ENCODE data around the gene DHRSX.
"Not testable (repeated sequence)": the region's sequence is repeated elsewhere in the genome, so short reads cannot be mapped to it uniquely, and the experiment has no call there.

Gene DHRSX

DNA sequence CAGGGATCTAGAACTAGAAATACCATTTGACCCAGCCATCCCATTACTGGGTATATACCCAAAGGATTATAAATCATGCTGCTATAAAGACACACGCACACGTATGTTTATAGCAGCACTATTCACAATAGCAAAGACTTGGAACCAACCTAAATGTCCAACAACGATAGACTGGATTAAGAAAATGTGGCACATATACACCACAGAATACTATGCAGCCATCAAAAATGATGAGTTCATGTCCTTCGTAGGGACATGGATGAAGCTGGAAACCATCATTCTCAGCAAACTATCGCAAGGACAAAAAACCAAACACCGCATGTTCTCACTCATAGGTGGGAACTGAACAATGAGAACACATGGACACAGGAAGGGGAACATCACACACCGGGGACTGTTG lies 81.4 kb downstream of the DHRSX start:
- not testable (repeated sequence) for DNase-seq

DNA sequence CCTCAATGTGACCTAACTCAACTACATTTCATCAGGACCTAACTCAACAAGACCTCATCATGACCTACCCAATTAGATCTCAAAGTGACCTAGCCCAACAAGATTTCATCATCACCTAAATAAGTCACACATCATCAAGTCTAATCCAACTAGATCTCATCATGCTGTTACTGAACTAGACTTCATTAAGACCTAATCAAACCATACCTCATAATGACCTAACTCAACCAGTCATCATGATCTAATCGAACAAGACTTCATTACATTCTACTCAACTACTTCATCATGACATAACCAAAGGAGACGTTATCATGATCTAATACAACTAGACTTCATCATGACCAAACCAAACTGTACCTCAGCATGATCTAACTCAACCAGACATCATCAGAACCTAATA lies 82.8 kb downstream of the DHRSX start:
- no peak for DNase-seq

DNA sequence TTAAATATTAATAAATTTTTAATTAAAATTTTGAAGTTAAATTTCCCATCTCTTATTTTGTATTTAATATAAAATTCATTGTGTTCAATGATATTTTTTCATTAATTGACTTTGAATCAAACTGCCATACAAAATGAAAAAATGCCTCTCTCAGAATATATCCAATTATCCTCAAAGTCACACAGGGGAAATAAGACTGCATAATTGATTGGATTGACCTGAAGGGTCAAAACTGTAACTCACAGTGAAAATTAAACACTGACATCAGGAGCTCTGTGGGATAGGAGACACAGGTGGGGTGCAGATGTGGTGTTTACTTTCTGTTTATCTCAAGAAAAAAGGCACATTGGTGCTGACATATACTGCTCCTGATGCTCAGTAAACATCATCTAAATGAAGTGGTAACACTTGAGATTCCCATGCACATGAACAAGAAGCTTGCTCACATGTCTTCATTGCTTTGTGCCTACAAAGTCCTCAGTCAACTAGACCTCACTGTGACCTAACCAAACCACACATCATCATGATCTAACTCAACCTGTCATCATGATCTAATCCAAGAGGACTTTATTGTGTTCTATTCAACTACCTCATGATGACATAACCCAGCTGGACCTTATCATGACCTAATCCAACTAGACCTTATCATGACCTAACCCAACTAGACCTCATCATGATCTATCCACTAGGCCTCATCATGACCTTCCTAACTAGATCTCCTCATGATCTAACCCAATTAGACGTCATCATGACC lies 83.7 kb downstream of the DHRSX start:
- DNase-seq: no peak

DNA sequence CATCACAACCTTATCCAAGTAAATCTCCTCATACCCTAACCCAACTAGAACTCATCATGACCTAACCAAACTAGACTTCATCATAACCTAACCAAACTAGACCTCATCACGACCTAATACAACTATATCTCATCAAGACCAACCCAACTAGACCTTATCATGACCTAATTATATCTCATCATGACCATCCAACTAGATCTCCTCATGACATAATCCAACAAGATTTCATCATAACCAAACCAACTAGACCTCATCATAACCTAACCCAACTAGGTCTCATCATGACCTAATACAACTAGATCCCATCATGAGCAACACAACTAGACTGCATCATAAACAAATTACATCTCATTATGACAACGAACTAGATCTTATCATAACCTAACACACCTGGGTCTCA lies 86.4 kb downstream of the DHRSX start:
- DNase-seq: no peak

DNA sequence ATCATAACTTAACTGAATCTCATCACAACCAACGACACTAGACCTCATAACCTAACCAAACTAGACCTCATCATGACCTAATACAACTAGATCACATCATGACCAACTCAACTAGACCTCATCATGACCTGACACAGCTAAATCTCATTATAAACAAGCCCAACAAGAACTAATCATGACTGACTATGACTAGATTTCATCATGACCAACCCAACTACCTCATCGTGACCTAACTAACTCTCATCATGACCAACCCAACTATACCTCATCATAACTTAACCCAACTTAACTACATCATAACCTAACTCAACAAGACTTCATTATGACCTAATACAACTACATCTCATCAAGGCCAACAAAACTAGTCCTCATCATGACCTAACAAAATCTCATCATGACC lies 86.8 kb downstream of the DHRSX start:
- no peak for DNase-seq

DNA sequence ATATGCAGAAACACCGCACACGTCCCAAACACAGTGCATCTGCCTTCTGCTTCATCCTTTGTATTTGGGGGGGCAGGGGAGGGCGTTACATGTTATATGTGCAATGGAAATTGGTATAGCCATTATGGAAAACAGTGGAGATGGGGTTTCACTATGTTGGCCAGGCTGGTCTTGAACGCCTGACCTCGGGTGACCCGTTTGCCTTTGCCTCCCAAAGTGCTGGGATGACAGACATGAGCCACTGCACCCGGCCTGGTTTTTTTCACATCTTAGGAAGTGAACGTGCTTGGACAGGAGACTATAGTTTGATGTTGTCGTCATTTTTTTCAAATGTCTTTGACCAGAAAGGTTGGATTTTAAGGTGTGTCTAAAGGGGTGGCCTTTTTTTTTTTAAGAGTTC lies 88.6 kb downstream of the DHRSX start:
- DNase-seq: no peak

DNA sequence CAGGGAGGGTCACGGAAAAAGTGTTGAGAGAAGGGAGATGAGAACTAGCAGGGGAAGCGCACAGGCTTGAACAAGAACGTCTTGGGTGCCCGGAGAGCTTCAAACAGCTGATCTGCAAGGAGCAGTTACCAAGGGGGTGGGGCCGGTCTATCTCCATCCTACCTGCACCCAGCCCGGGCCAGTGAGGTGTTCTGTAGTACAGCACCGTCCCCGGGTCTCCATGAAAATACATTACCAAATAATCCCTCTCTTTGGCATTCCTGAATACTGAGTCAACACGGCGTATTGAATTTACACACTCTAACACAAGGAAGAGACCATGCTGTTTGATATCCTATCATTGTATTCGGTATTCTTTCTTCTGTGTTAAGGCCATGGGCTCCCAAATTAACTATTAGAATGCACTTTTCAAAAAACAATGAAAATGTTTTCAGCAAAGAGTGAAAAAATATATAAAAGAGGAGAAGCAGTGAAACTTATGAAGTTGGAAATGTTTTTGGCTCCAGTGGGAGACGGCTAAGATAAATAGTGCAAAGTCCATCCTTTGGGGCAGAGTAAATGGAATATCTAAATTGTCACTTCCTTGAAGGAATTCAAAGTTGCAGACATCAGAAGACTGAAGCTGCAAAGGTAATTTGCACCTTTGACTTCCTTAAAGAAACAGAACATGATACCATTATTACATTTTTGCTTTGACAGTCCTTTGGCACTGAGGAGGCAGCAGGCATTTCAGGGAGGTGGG lies 90.3 kb downstream of the DHRSX start:
- no peak for DNase-seq

DNA sequence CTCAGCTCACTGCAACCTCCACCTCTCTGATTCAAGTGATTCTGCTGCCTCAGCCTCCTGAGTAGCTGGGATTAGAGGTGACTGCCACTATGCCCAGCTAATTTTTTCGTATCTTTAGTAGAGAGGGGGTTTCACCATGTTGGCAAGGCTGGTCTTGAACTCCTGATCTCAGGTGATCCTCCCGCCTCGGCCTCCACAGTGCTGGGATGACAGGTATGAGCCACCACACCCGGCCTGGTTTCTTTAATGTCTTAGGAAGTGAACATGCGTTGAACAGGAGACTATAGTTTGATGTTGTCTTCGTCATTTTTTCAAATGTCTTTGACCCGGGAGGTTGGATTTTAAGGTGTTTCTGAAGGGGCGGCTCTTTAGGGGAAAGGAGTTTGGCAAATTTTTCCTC lies 91.0 kb downstream of the DHRSX start:
- no peak for DNase-seq

DNA sequence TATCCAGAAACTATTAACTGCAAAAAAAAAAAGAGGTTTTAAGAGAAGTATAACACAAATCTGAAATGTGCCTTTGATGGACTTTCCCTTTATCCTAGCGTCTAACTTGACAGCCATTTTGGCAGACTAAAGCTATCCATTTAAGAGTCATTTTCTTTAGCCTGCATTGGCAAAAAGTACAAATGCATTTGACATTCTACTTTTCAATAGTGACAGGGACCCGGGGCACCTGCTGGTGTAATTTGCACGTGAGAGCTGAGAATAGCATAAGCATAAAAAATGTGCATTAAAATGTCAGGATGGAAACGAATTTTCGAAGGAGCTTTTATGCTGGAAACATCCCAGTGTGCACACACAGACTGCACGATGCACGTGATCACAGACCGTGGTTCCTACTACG lies 91.9 kb downstream of the DHRSX start:
- no peak for DNase-seq

DNA sequence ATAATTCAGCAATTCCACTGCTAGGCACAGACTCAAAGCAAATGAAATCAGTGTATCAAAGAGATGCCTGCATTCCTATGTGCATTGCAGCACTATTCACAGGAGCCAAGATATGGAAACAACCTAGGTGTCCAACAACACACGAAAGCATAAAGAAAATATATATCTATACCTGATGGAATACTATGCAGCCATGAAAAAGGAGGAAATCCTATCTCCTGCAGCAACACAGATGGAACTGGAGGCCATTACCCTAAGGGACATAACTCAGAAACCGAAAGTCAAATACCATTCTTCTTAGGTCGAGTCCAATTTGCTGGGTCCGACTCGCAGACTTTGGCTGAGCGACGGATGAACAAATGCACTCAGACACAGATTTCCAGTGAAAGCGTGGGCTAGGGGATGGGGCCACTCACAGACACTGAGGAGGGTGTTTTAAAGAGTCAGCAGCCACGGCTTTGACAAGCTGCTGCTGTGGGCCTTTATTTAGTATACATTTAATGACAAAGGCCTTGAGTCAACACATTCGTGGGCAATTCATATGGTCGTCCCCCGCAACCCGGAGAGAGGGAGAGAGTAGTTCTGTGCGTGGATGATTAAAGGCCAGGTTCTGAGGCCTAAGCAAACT lies 93.8 kb downstream of the DHRSX start:
- no peak for DNase-seq

DNA sequence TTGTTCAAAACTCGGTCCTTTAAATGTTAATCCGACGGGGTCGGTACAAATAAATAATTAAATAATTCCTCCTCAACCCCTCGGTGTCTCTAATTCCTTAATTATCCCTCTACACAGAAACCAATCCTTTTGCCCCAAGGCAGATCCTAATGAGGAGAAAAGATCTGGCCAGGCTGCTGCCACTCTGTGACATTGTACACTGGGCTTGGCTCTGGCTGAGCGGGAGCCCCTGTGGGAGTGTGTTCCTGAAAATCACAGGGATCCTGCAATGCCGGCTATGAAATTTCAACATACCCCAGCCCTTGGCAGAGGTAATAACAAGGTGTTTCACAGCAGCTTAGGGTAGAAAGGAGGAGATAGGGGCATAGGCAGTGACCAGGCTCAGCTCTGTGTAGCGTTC lies 96.0 kb downstream of the DHRSX start:
- DNase-seq: no peak

DNA sequence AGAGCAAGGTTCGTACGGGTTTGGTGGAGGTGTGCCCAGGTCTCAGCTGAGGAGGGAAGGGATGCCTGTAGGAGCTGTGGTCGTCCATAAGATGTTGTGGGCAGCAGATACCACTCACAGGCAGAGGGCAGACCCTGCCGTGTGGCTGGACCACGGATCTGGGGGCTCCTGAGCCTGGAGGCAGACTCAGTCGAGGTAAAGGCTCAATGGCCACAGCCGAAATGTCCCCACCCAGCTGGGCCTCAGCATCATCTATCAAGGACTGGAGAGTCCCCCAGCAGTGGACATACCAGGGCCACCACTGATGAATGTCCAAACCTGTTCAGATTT lies 98.5 kb downstream of the DHRSX start:
- no peak for DNase-seq

DNA sequence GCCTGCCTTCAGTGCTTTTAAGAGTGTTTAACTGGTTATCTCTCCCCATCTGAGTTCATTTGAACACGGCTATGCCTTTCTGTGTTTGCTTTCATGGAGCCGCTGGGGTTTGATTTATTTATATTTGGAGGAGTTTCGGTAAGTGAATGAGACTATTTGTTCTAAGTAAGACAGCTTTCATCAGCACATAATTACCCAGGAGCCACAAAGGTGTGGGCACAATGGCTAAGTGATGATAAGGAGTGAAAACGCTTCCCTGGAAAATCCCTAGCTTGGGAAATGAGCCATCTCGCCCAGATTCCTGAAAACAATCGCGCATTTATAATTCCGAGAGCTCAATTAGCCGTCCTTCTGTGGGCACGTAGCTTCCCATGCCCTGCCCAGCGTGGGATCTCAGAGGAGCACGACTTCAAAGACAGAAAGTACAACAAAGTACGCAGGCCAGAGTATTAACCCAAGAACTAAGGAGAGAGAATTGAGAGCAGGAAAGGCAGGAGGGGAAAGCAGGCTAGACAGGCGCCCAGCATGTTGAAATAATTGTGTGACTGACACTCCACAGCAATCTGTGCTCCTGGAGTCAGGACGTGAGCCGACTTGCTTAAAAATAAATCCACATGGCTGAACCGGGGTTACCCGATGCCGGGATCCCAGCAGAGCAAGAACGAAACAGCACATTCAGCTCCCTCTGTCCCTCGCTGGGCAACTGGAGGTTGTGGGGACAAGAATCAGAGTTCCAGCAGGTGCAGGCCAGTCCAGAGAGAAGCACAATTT lies 99.0 kb downstream of the DHRSX start:
- no peak for DNase-seq

DNA sequence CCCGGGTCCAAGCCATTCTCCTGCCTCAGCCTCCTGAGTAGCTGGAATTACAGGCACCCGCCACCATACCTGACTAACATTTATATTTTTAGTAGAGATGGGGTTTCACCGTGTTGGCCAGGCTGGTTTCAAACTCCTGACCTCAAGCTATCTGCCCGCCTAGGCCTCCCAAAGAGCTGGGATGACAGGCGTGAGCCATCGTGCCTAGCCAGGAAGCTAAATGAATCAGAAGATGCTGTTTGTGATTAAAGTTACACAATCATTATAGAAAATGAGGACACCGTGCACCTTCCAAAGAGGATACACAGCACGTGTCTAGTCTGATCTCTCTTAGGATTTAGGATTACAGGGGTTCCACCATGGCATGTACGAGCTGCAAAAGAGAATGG lies 99.6 kb downstream of the DHRSX start:
- no peak for DNase-seq

DNA sequence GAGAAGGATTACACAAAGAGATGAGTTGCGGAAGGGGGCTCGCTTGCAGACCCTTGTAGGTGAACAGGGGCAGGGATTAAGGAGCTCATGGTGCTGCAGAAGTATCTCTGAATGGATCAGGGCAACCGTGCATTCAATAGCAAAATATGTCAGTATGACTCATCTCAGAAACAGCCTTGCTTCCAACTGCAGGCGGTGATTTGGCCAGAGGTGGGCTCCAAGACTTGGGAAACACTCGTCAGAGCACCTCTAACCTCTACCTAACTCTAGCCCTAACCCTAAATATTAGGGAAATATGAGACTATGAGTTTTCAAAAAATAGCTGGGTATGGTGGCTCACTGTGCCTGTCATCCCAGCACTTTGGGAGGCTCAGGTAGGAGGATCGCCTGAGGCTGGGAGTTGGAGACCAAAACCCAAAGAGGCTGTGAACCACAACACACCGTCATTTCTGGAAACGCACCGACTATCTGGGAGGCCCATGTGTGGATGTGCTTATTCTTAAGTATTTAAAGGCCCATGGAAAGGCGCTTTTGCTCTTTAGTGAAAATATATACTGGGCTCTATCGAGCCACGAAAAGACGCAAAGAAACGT lies 102.6 kb downstream of the DHRSX start:
- no peak for DNase-seq

DNA sequence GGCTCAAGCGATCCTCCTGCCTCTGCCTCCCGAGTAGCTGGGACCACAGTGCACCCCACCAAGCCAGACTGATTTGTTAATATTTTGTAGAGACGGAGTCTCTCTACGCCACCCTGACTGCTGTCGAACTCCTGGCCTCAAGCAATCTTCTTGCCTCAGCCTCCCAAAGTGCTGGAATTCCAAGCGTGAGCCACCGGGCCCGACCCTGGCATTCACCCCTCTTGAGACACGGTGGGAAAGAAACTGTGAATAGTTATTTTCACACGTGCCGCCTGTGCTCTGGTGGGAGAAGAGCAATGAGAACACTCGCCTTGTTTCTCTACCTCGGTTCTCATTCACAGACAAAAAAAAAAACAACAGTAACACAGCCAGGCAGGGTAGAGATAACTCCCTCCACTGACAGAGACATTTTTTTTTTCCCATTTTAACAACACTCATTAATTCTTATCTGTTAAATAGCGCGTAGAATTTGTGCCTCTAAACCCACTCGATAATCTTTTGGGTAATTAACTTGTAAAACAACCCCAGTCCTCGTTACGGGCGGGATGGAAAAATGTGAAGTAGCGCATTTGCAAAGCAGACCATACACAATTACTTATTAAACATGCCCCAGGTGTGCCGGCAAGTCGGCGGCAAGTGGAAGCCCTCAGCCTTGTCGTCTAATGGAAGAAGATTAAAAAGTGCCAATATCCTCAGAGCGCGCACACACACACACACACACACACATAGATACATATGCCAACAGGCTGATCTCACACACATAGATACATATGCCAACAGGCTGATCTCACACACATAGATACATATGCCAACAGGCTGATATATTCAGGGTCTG lies 103.3 kb downstream of the DHRSX start:
- DNase-seq: no peak

DNA sequence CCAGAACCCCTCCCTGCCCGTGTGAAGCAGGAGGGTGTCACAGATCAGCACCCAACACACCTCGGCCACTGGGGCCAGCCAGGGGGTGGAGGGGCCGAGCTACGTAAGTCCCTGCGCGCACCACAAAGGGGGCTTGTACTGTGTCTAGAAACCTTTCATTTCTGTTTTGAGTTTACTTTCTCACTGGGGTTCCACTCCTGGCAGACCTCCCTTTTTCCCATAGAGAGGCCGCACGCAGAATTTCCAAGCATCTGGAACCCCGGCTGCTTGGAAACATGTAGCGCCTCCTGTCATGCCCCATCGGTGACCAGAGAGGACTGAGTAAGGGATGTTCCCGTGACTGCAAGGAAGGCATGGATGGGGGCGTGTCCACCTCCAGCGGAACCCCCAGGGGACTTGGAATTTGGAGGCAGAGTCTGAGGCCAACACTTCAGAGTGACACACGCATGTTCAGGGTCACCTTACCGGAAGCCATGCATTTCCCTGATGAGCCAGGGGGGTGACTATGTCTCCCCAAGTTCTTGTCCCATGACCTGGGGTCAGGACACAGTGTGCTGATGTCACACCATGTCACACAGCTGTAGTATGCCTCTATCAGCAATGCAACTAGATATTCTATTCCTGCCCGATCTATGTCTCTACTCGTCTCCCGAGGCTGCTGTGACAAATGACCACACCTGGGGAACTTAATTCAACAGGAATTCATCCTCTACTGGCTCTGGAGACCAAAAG lies 105.3 kb downstream of the DHRSX start:
- no peak for DNase-seq

DNA sequence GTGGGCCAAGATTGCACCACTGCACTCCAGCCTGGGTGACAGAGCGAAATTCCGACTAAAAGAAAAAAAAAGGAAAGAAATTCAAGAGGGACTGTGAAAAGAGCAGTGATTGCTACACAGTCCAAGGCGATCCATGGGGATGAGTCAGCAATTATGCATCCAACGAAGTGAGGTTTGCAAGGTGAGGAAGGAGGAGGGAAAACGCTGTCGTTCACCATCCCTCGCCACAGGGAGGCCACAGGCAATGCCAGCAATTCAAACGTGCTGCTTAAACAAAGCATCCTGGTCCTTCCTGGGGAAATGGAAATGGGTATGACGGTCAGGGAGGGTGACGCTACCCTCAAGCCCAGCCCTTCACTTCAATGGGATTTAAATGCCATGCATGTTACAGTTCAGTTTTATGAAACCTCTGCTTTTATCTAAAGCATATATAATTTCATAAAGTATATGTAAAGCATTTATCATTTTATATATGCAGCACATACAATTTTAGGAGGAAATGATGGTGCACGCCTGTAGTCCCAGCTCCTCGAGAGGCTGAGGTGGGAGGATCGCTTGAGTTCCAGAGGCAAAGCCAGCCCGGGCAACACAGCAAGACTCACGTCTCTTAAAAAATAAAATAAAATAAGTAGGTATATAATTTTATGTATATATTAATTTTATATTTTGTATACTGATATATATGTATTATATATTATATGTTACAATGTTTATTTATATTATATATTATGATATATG lies 108.7 kb downstream of the DHRSX start:
- no peak for DNase-seq

DNA sequence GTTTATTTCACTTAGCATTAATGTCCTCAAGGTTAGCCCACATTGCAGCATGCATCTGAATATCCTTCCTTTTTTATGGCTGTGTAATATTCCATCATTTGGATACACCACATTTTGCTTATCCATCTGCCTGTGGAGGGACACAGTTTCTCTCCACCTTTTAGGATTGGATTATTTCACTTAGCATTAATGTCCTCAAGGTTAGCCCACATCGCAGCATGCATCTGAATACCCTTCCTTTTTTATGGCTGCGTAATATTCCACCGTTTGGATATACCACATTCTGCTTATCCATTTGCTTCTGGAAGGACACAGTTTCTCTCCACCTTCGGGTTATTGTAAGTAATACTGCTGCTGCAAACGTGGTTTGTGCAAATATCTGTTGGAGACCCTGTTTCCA lies 110.0 kb downstream of the DHRSX start:
- no peak for DNase-seq

DNA sequence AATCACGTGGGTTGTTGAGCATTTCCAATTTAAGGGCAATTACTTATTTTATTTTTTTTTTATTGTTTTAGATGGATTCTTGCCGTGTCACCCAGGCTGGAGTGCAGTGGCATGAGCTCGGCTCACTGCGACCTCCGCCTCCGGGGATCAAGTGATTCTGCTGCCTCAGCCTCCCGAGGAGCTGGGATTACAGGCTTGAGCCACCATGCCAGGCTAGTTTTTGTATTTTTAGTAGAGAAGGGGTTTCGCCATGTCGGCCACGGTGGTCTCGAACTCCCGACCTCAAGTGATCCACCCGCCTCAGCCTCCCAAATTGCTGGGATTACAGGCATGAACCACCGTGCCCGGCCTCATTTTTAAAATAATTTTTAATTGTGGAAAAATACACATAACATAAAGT lies 111.0 kb downstream of the DHRSX start:
- DNase-seq: not testable (repeated sequence)

DNA sequence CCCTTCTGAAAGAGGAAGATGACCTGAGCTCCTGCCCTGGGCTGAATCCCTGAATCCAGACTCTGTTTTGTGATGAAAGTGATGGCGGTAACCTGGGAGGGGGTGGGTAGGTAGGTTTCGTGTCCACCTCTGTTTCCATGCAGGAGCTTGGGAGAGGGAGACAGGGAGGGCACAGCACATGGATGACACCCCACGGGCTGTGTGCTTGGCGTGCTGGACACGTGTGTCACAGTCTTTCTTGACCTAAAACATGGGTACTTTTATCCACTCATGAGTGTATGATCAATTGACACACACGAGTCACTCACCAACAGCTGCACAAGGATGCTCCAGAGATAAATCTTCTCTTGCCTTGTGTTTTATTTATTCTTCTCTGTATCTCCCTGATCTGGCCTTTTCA lies 111.5 kb downstream of the DHRSX start:
- DNase-seq: no peak
